ENCODE data around the gene C15orf61. TPM values are rescaled to one million over a fixed set of nuclear protein-coding genes. Genes with fewer than 3 reads are reported as not detected.

Gene C15orf61
- total and polyA plus RNA-seq, 4 donors = 1.4 to 5.6 (median 2.5) TPM

DNA sequence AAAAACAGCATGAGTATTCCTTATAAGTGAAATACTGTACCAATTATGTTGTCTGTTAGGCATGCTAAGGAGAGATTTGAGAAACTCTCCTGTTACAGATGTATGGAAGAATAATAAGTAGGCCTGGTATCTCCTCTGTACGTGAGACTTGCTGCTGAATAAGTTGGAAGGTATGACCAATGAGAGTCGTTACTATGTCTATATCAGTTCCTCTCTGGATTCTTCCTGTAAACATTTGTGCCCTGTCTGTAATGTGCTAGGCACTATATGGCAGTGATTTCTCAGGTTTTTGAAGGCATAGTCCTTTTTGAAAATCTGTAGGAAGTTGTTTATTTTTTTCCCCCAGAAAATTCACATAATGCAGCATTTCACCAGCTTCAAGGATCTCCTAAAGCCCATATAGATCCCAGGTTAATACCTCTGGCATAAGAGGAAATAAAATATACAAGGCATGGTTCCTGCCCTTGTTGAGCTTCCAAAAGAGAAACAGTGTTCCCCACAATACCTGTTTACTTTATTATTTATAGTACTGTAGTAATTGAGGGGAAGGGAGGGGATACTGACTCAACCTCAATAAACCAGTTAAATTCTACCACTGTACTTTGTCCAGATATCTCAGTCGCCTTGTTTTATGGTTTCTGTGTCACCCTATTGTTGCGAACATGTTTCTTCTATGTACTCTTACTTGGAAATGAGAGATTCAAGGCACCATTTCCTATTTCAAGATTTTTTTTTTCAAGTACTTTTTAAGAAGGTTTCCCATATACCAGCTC, 50.1 kb downstream of the C15orf61 start:
- 88% methylated on average over 4 of the region's 4 CpGs for WGBS
- Histone ChIP-seq H3K27ac (ENCODE audit: low read depth in 1 of 2, low read length in 2 of 2) (no peak overlapping the region), H3K4me3 (ENCODE audit: low read depth in 1 of 3, low read length in 3 of 3) (no peak overlapping the region), H3K27me3 (ENCODE audit: control insufficient read depth in 4 of 4, insufficient read depth in 4 of 4, low read length in 3 of 4) (no peaks in the 10 kb centered on the region), H3K36me3 (ENCODE audit: control insufficient read depth in 4 of 4, insufficient read depth in 3 of 4, low read depth in 1 of 4, low read length in 3 of 4) (peaks cover 0 to 2% (median 0%) of the 10 kb centered on the region in 4 donors), H3K9me3 (ENCODE audit: control insufficient read depth in 4 of 4, low read length in 3 of 4) (no peaks in the 10 kb centered on the region), H3K9ac (ENCODE audit: low read depth in 1 of 2, low read length in 2 of 2) (no peak overlapping the region), H3K4me1 (ENCODE audit: control insufficient read depth in 4 of 4, insufficient read depth in 4 of 4, low read length in 3 of 4) (peaks cover 0 to 3% (median 0%) of the 10 kb centered on the region in 4 donors)
- TF ChIP-seq FOXA2 (IDR thresholded peaks at IDR 0.05) = no peak
- TF ChIP-seq EGR1 (IDR thresholded peaks at IDR 0.05; ENCODE audit: low read depth in 2 of 2) = no peak
- TF ChIP-seq HNF4A (conservative IDR thresholded peaks at IDR 0.05) = no peak
- no peak for TF ChIP-seq REST (IDR thresholded peaks at IDR 0.05)
- no peak for TF ChIP-seq JUND (IDR thresholded peaks at IDR 0.05)
- no peak for TF ChIP-seq RXRA (IDR thresholded peaks at IDR 0.05)
- no peak for TF ChIP-seq GABPA (IDR thresholded peaks at IDR 0.05 in 1 of 2, conservative IDR thresholded peaks at IDR 0.05 in 1 of 2)
- no peak for TF ChIP-seq RAD21 (IDR thresholded peaks at IDR 0.05)
- TF ChIP-seq MAX (IDR thresholded peaks at IDR 0.05) = no peak
- no peak for TF ChIP-seq TAF1 (conservative IDR thresholded peaks at IDR 0.05)
- DNase-seq (ENCODE audit: low spot score) = no peak

DNA sequence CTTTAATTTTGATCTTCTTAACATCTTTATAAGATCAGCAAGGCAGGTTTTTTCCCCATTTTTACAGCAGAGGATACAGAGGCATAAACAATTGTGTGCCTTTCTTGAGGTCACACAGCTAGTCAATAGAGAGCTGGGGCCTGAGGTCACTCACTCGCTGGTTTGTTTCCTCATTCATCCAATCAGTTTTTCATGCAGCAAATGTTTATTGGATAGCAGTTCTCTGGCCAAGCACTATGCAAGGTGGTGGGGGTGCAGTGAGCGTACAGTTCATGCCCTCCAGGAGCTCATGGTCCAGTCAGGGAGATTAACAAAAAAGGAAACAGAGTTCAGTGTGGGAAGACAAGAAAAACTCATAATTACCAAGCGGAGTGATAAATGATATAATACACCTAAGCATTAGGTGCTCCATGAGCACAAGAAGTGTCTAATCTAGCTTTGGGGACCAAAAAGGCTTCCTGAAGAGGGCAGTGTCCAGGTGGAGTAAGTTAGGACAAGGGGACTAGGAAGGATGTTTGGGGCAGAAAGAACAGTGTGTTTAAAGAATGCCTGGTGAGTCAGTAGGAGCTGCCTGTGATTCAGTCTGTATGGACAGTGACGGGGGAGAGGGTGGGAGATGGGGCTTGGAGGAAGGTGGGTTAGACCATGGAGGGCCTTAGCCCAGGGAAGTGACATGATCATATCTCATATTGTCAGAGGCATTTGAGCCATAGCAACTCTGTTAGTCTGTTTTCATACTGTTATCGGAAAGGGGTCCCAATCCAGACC, 50.9 kb downstream of the C15orf61 start:
- DNase-seq (ENCODE audit: low spot score) = no peak
- no peak overlapping the region for H3K27ac ChIP-seq (ENCODE audit: low read depth in 1 of 2, low read length in 2 of 2)
- H3K27me3 ChIP-seq (ENCODE audit: control insufficient read depth in 4 of 4, insufficient read depth in 4 of 4, low read length in 3 of 4) = no peaks in the 10 kb centered on the region
- 91% methylated on average over 5 of the region's 5 CpGs for WGBS
- H3K9ac ChIP-seq (ENCODE audit: low read depth in 1 of 2, low read length in 2 of 2) = no peak overlapping the region
- H3K36me3 ChIP-seq (ENCODE audit: control insufficient read depth in 4 of 4, insufficient read depth in 3 of 4, low read depth in 1 of 4, low read length in 3 of 4) = peaks cover 0 to 2% (median 0%) of the 10 kb centered on the region in 4 donors
- no peak for TF ChIP-seq REST (IDR thresholded peaks at IDR 0.05)
- TF ChIP-seq YY1 (IDR thresholded peaks at IDR 0.05) = no peak
- TF ChIP-seq GABPA (IDR thresholded peaks at IDR 0.05 in 1 of 2, conservative IDR thresholded peaks at IDR 0.05 in 1 of 2) = no peak
- TF ChIP-seq HNF4A (conservative IDR thresholded peaks at IDR 0.05) = no peak
- H3K4me3 ChIP-seq (ENCODE audit: low read depth in 1 of 3, low read length in 3 of 3) = no peak overlapping the region
- no peaks in the 10 kb centered on the region for H3K9me3 ChIP-seq (ENCODE audit: control insufficient read depth in 4 of 4, low read length in 3 of 4)
- H3K4me1 ChIP-seq (ENCODE audit: control insufficient read depth in 4 of 4, insufficient read depth in 4 of 4, low read length in 3 of 4) = peaks cover 2 to 4% (median 3%) of the 10 kb centered on the region in 4 donors
